Keratinocyte (primary cell): Measurements from ENCODE around the gene MON1A. TPM values are rescaled to one million over a fixed set of nuclear protein-coding genes. Genes with fewer than 3 reads are reported as not detected.

Experiments used
- DNase-seq: peaks from one replicate; pipeline ENCODE4 v3.0.0-alpha.2; 2011; ENCODE audit warnings: low read depth, missing footprints, low spot score
- FAIRE-seq: peaks from 2 replicates; lab custom pipeline; 2011; peaks lifted over from hg19 to GRCh38; lab: Jason Lieb, UNC
- H2AFZ ChIP-seq: 2 replicates; pipeline ENCODE4 v1.6.0; 2012; ENCODE audit warnings: low read length, control low read depth, inconsistent platforms; ENCODE audit not compliant: control insufficient read depth
- H3K27ac ChIP-seq: 2 replicates; pipeline ENCODE4 v1.5.1; 2011; ENCODE audit warnings: low read length; ENCODE audit not compliant: control insufficient read depth, insufficient read depth
- H3K27me3 ChIP-seq: 3 replicates; pipeline ENCODE4 v1.6.0; 2011; ENCODE audit warnings: low read length; ENCODE audit not compliant: control insufficient read depth, insufficient read depth; ENCODE audit errors: extremely low read depth
- H3K36me3 ChIP-seq, 2 experiments: 2 replicates in 1 of 2; 3 replicates in 1 of 2; pipeline ENCODE4 v1.5.1; 2011; ENCODE audit warnings: low read length in 2 of 2, mild to moderate bottlenecking in 1 of 2; ENCODE audit not compliant: control insufficient read depth in 2 of 2, insufficient read depth in 2 of 2; ENCODE audit errors: extremely low read depth in 1 of 2
- H3K4me1 ChIP-seq: 3 replicates; pipeline ENCODE4 v1.5.1; 2011; ENCODE audit warnings: low read length; ENCODE audit not compliant: control insufficient read depth, insufficient read depth; ENCODE audit errors: extremely low read depth
- H3K4me2 ChIP-seq: 3 replicates; pipeline ENCODE4 v1.6.0; 2011; ENCODE audit warnings: low read depth, low read length; ENCODE audit not compliant: control insufficient read depth, insufficient read depth; ENCODE audit errors: extremely low read depth
- H3K4me3 ChIP-seq, 3 experiments: fragments of 200-600 bp in 1 of 3; sonication (generic) in 1 of 3; 2 replicates in 2 of 3; 3 replicates in 1 of 3; pipeline ENCODE4 v1.5.1; 2011 to 2016; ENCODE audit warnings: low read length in 3 of 3, mild to moderate bottlenecking in 3 of 3, control low read depth in 2 of 3, inconsistent platforms in 1 of 3, low read depth in 1 of 3, mixed read lengths in 1 of 3, mixed run types in 1 of 3, moderate library complexity in 1 of 3; ENCODE audit not compliant: control insufficient read depth in 2 of 3, insufficient read depth in 2 of 3; ENCODE audit errors: extremely low read depth in 1 of 3
- H3K79me2 ChIP-seq: 2 replicates; pipeline ENCODE4 v1.6.0; 2012; ENCODE audit warnings: low read length; ENCODE audit not compliant: control insufficient read depth, insufficient read depth
- H3K9ac ChIP-seq: 3 replicates; pipeline ENCODE4 v1.6.0; 2011; ENCODE audit warnings: low read length; ENCODE audit not compliant: control insufficient read depth, insufficient read depth; ENCODE audit errors: extremely low read depth
- H3K9me1 ChIP-seq: 3 replicates; pipeline ENCODE4 v1.6.0; 2011; ENCODE audit warnings: low read length; ENCODE audit not compliant: control insufficient read depth, insufficient read depth; ENCODE audit errors: extremely low read depth
- H3K9me3 ChIP-seq: 2 replicates; pipeline ENCODE4 v1.5.1; 2012; ENCODE audit warnings: low read depth, low read length; ENCODE audit not compliant: control insufficient read depth
- H4K20me1 ChIP-seq: 3 replicates; pipeline ENCODE4 v1.6.0; 2011; ENCODE audit warnings: low read length; ENCODE audit not compliant: control insufficient read depth, insufficient read depth; ENCODE audit errors: extremely low read depth
- CTCF ChIP-seq, 3 experiments: IDR thresholded peaks in 1 of 3; conservative IDR thresholded peaks in 1 of 3; optimal IDR thresholded peaks in 1 of 3; 2 replicates in 2 of 3; 3 replicates in 1 of 3; pipeline versions ENCODE3 to v1.5.1; 2011; ENCODE audit warnings: low read length in 3 of 3, mild to moderate bottlenecking in 3 of 3, moderate library complexity in 2 of 3, control low read depth in 1 of 3, inconsistent platforms in 1 of 3; ENCODE audit not compliant: insufficient read depth in 2 of 3; ENCODE audit errors: extremely low read depth in 1 of 3
- EZH2 ChIP-seq: IDR thresholded peaks from one replicate; pipeline ENCODE4 v1.6.1; 2012; ENCODE audit warnings: inconsistent platforms, mild to moderate bottlenecking, low read length, moderate library complexity
- dilution Hi-C: fragments of 300-500 bp; cut with MboI; formaldehyde crosslinking; loops from one replicate; pipeline ENCODE4 v1.7.0; 2020; ENCODE audit warnings: low sequenced_read_pairs; ENCODE audit not compliant: extremely low pct_ligation_motif_present
- polyA plus RNA-seq, 5 experiments: library from polyadenylated mRNA; depleted of rRNA in 3 of 5; stranded (reverse) in 3 of 5; stranded (forward) in 1 of 5; unstranded in 1 of 5; fragments of >200 nt; gene quantifications; 1 replicate in 1 of 5; 2 replicates in 3 of 5; 3 replicates in 1 of 5; pipeline versions ENCODE4 v1.2.1 to v1.2.3, GENCODE V29; 2011 to 2012; ENCODE audit warnings: missing spikeins in 2 of 5, low read depth in 1 of 5, low replicate concordance in 1 of 5

The MON1A gene
- polyA plus RNA-seq, 1 donor (not counting 4 experiments of a cell fraction or from before 2014, with no cell fraction given), result 10.7 TPM

GRCh38 chr3:49926117-49926728 is 3.4 kb downstream of the MON1A start:
- TF ChIP-seq CTCF (optimal IDR thresholded peaks at IDR 0.05 in 1 of 3, IDR thresholded peaks at IDR 0.05 in 1 of 3, conservative IDR thresholded peaks at IDR 0.05 in 1 of 3; ENCODE audit: extremely low read depth in 1 of 3, insufficient read depth in 2 of 3, low read length in 3 of 3) (no peak), EZH2 (no peak)
- Histone ChIP-seq H3K79me2 (peaks cover 21% of the 10 kb centered on the region), H3K9me1 (peaks cover 3% of the 10 kb centered on the region), H3K27me3 (no peaks in the 10 kb centered on the region), H3K9ac (no peak overlapping the region), H3K27ac (no peak overlapping the region), H3K9me3 (no peaks in the 10 kb centered on the region), H2AFZ (no peak overlapping the region), H3K4me1 (peaks cover 26% of the 10 kb centered on the region), H3K36me3 (peaks cover 0 to 4% of the 10 kb centered on the region in 2 experiments), H4K20me1 (no peaks in the 10 kb centered on the region), H3K4me2 (no peak overlapping the region), H3K4me3 (no peak overlapping the region)
- no peak for DNase-seq
- dilution Hi-C loops, result no loop called here
- no peak for FAIRE-seq

- Histone ChIP-seq H2AFZ (no peak overlapping the region), H3K79me2 (peaks cover 21% of the 10 kb centered on the region), H3K9ac (no peak overlapping the region), H3K36me3 (peaks cover 0 to 4% of the 10 kb centered on the region in 2 experiments), H3K4me3 (no peak overlapping the region), H3K27ac (no peak overlapping the region), H4K20me1 (no peaks in the 10 kb centered on the region), H3K9me1 (peaks cover 3% of the 10 kb centered on the region), H3K27me3 (no peaks in the 10 kb centered on the region), H3K4me1 (peaks cover 25% of the 10 kb centered on the region), H3K4me2 (no peak overlapping the region), H3K9me3 (no peaks in the 10 kb centered on the region)
- dilution Hi-C loops, result no loop called here
- TF ChIP-seq CTCF (optimal IDR thresholded peaks at IDR 0.05 in 1 of 3, IDR thresholded peaks at IDR 0.05 in 1 of 3, conservative IDR thresholded peaks at IDR 0.05 in 1 of 3; ENCODE audit: extremely low read depth in 1 of 3, insufficient read depth in 2 of 3, low read length in 3 of 3) (no peak), EZH2 (no peak)
- no peak for DNase-seq
- no peak for FAIRE-seq
Measured at GRCh38 chr3:49925485-49925884, 4.1 kb downstream of the MON1A start.
